ENCODE data around the gene CCDC106. TPM values are rescaled to one million over a fixed set of nuclear protein-coding genes. Genes with fewer than 3 reads are reported as not detected.

The CCDC106 gene
- total RNA-seq, 1 experiment from 2014 or later: 24.9 TPM

DNA sequence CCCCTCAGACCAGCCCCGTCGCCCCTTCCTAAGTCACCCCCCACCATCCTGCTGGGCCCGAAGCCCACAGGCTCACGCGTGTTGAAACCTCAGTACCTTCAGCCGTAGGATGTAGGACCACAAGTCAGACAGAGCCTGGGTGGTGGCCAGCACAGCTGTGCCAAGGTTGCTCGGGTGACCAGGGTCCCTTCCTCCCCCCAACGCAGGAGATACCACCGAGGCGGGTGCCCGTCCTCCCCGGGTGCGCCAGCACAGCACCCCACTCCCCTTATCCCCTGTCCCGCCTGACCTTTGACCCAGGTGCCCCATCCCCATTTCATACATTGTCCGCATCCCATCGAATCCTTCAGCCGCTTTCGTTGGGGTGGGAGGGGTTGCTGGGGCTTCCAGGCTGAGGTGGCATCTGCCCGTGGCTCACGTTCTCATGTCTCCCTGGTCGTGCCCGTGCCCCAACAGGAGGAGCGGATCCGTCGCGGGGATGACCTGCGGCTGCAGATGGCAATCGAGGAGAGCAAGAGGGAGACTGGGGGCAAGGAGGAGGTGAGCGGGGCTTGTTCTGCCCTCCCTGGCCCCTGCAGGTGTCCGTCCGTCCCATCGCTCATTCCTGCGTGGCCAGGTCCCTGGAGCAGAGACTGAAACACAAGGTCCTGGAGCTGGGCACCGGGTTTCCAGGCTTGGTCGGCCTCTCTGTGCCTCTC lies 41.5 kb downstream of the CCDC106 start:
- in situ Hi-C loops (cut with HindIII; ENCODE audit: low sequenced_read_pairs): no loop called here
- no peak for DNase-seq (ENCODE audit: low spot score)

DNA sequence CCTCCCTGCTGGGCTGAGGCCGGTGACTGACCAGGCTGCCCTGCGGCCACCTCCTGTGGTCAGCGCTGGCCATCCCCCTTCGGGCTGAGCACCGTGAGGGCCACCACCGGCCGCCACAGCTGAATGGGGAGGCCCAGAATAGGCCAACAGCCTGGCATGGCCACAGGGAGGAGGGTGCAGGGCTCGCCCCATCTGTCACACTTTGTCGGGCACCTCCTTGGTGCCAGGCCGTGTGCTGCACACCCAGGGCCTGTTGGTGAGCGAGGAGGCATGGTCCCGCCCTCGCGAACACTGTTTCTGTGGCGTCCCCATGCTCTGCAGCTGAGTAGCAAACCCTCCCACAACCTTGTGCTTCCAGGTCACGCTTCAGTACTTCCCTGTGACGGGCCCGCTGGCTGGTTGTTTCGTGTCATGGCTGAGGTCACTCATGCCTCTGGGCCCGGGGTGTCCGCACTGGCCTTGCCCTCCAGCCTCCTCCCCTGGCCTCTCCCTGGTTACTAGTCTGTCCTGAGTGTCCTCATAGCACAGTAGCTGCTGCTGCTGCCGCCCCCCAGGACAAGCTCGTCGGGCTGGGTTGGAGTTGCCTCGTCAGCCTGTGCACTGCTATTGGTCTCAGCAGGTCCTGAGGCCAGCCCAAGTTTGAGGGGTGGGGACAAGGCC lies 42.2 kb downstream of the CCDC106 start:
- peak; percentile 14 for DNase-seq (ENCODE audit: low spot score)
- in situ Hi-C loops (cut with HindIII; ENCODE audit: low sequenced_read_pairs): no loop called here

DNA sequence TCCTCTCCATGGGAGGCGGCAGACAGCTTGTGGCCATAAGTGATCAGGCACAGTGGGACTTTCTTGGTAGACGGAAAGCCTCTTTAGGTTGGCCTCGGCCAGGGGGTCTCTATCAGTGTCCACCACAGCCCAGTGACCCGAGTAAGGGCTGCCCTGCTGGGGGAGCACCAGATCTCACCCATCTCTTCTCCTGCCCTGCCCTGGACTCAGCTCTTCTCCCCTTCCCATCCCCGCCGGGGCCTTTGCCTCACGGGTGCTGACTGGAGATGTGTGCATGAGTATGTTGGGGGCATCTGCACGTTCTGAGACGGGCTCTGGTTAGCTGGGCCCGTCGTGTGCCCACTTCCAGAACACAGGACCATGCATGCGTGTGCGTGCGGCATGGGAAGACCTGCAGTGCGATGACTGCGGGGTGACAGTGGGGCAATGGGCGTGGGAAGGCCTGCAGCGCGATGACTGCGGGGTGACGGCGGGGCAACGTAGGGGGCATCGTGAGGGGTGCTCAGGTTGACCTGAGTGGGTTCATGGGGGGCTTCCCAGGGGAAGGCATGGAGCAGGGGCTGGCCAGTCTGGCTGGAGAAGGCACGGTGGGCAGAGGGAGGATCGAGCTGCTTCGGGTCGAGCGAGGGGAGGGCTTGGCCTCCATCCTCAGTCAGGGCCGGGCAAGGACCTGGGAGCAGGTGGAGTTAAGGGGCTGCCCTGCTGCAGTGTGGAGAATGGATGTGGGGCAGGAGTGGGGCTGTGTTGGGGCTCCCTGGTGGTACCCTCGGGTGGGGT lies 42.9 kb downstream of the CCDC106 start:
- in situ Hi-C loops (cut with HindIII; ENCODE audit: low sequenced_read_pairs): no loop called here
- DNase-seq (ENCODE audit: low spot score): no peak

DNA sequence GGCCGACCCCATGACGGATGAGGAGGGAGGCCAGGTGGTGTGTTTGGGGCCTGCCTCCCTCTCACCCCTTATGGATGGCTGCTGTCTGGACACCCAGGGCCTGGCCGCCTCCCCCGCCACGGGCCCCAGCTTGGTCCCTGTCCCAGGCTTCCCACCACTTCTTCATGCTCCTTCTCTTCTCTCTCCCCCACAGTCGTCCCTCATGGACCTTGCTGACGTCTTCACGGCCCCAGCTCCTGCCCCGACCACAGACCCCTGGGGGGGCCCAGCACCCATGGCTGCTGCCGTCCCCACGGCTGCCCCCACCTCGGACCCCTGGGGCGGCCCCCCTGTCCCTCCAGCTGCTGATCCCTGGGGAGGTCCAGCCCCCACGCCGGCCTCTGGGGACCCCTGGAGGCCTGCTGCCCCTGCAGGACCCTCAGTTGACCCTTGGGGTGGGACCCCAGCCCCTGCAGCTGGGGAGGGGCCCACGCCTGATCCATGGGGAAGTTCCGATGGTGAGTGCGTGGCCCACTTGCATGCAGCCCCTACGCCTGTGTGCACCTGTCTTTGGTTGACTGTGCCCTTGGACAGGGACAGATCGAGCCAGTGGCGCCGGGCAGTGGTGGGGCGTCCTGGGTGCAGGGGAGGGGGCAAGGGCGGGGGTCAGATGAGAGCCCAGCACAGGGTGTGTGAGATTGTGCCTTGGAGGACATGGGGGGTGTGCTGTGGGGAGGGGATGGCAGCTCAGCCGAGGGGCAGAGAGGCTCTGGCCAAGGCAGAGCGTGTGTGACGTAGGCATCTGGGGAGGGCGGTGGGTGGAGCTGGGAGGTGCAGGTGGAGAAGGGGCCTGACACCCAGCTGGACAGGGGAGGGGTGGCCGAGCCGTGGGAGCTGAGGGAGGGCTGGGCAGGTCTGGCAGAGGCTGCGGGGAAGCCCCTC lies 43.8 kb downstream of the CCDC106 start:
- no peak for DNase-seq (ENCODE audit: low spot score)
- in situ Hi-C loops (cut with HindIII; ENCODE audit: low sequenced_read_pairs): no loop called here

- in situ Hi-C loops (cut with HindIII; ENCODE audit: low sequenced_read_pairs): no loop called here
- DNase-seq (ENCODE audit: low spot score): no peak
Observed at GRCh38 chr19:55692681-55693081, 44.7 kb downstream of the CCDC106 start.

GRCh38 chr19:55693336-55693974 lies 45.4 kb downstream of the CCDC106 start:
- no peak for DNase-seq (ENCODE audit: low spot score)
- in situ Hi-C loops (cut with HindIII; ENCODE audit: low sequenced_read_pairs): no loop called here

DNA sequence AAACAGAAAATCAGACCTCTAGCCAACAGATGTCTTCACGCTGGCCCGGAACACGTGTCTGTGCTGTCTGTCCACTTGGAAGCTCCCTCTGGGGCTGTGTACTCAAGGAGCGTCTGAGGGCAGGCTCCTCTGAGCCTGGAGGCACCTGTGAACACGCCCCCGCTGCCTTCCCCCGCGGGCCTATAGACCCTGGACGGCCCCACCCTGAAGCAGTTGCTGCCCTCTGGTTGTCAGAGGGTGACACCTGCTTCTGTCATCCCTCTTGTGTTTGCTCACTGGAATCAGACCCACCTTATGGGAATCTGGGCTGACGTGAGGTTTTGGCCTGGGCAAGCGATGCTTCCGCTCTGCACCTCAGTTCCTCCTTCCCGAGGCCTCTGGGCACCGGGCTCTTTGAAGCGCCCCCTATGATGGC lies 46.2 kb downstream of the CCDC106 start:
- DNase-seq (ENCODE audit: low spot score): no peak
- in situ Hi-C loops (cut with HindIII; ENCODE audit: low sequenced_read_pairs): no loop called here

DNA sequence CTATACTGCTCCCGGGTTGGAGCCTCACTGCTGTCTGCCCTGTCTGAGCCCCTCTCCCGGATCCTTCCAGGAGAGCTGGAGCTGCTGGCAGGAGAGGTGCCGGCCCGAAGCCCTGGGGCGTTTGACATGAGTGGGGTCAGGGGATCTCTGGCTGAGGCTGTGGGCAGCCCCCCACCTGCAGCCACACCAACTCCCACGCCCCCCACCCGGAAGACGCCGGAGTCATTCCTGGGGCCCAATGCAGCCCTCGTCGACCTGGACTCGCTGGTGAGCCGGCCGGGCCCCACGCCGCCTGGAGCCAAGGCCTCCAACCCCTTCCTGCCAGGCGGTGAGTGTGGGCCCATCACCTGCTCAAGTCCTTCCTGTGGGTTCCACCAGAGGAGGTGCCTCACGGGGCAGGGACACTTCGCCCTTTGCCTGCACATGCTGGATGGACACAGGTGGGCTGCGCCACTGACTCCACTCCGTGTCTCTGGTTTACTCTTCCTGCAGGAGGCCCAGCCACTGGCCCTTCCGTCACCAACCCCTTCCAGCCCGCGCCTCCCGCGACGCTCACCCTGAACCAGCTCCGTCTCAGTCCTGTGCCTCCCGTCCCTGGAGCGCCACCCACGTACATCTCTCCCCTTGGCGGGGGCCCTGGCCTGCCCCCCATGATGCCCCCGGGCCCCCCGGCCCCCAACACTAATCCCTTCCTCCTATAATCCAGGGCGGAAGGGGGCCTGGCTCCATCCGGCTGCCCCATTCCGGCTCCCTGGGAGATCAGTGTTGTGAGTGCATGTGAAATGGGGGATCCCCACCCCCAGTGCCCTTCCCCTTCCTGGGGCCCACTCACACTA lies 46.9 kb downstream of the CCDC106 start:
- no peak for DNase-seq (ENCODE audit: low spot score)
- in situ Hi-C loops (cut with HindIII; ENCODE audit: low sequenced_read_pairs): no loop called here

- no peak for DNase-seq (ENCODE audit: low spot score)
- in situ Hi-C loops (cut with HindIII; ENCODE audit: low sequenced_read_pairs): no loop called here
Observed at GRCh38 chr19:55695511-55696290, 47.7 kb downstream of the CCDC106 start.

DNA sequence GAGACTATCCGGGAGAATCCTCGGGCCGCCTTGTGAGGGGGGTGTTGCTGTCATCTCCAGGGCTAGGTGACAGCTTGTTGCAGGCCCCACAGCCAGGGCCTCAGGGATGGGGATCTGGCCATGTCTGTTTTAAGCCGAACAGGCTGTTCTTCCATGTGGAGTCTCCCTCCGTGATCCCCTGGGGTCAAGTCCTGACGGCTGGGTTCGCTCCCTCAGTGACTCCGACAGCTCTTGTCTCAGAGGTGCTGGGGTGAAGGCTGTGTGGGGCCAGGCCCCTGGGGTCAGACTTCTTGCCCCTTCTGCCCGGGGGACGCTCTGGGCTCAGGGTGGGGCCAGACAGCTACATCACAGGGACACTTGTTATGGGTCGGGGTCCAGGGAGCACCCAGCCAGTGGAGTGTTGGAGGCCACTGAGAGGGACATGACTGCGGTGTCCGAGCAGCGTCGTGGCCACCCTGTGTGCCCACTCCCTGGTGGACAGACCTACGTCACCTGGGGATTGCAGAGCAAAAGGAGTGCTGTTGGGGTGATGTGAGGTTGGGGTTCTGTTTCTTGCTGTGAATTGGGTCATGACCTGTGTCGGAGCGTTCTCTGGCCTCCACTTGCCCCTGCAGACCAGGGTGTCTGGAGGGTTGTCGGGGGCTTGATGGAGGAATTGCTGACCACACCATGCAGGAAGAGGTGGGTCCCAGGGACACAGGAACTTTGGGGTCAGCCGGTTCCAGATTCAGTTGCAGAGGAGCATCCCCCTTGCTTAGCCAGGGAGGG lies 48.5 kb downstream of the CCDC106 start:
- in situ Hi-C loops (cut with HindIII; ENCODE audit: low sequenced_read_pairs): no loop called here
- DNase-seq (ENCODE audit: low spot score): no peak

- in situ Hi-C loops (cut with HindIII; ENCODE audit: low sequenced_read_pairs): no loop called here
Observed at GRCh38 chr19:55697069-55697440, 49.0 kb downstream of the CCDC106 start.

GRCh38 chr19:55697698-55698097 lies 49.7 kb downstream of the CCDC106 start:
- in situ Hi-C loops (cut with HindIII; ENCODE audit: low sequenced_read_pairs): no loop called here
- no peak for DNase-seq (ENCODE audit: low spot score)

More at GRCh38 chr19:55697069-55697440, 49.0 kb downstream of the CCDC106 start:
- no peak for DNase-seq (ENCODE audit: low spot score)

- DNase-seq (ENCODE audit: low spot score): no peak
- in situ Hi-C loops (cut with HindIII; ENCODE audit: low sequenced_read_pairs): no loop called here
Observed at GRCh38 chr19:55698256-55698655, 50.2 kb downstream of the CCDC106 start.

- in situ Hi-C loops (cut with HindIII; ENCODE audit: low sequenced_read_pairs): no loop called here
- no peak for DNase-seq (ENCODE audit: low spot score)
Observed at GRCh38 chr19:55699221-55699620, 51.2 kb downstream of the CCDC106 start.

DNA sequence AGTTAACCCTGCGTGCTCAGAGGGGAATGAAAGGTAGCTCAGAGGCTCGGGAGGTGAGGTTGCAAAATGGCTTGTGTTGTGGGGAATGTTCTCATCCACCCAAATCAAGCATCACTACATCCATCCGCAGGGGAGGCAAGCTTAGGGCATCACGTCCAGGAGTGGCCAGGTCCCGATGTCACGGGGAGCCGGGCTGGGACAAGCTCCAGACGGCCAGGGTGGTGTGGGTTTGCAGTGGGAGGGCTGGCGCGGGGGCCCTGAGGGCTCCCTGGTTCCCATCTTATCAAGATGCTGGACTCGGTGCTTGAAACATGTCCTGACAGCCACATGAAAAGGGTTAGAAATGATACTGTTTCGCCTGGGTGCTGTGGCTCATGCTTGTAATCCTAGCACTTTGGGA lies 52.8 kb downstream of the CCDC106 start:
- in situ Hi-C loops (cut with HindIII; ENCODE audit: low sequenced_read_pairs): no loop called here
- no peak for DNase-seq (ENCODE audit: low spot score)

GRCh38 chr19:55702131-55702627 lies 54.2 kb downstream of the CCDC106 start:
- no peak for DNase-seq (ENCODE audit: low spot score)
- in situ Hi-C loops (cut with HindIII; ENCODE audit: low sequenced_read_pairs): no loop called here
